ENCODE measurements around the gene PFDN4.

GRCh38 chr20:54267483-54268003 lies 59.7 kb downstream of the PFDN4 start:
- TF ChIP-seq CTCF (IDR thresholded peaks at IDR 0.05; ENCODE audit: low read depth, low read length, poor library complexity, severe bottlenecking) (no peak), EZH2phosphoT487 (IDR thresholded peaks at IDR 0.05; ENCODE audit: borderline replicate concordance, low read length) (no peak)
